Measurements from ENCODE around the gene FMO2. TPM values are rescaled to one million over a fixed set of nuclear protein-coding genes. Genes with fewer than 3 reads are reported as not detected.

FMO2 gene
- total RNA-seq, 2 donors from 2014 or later: 1.1 to 1.3 TPM

DNA sequence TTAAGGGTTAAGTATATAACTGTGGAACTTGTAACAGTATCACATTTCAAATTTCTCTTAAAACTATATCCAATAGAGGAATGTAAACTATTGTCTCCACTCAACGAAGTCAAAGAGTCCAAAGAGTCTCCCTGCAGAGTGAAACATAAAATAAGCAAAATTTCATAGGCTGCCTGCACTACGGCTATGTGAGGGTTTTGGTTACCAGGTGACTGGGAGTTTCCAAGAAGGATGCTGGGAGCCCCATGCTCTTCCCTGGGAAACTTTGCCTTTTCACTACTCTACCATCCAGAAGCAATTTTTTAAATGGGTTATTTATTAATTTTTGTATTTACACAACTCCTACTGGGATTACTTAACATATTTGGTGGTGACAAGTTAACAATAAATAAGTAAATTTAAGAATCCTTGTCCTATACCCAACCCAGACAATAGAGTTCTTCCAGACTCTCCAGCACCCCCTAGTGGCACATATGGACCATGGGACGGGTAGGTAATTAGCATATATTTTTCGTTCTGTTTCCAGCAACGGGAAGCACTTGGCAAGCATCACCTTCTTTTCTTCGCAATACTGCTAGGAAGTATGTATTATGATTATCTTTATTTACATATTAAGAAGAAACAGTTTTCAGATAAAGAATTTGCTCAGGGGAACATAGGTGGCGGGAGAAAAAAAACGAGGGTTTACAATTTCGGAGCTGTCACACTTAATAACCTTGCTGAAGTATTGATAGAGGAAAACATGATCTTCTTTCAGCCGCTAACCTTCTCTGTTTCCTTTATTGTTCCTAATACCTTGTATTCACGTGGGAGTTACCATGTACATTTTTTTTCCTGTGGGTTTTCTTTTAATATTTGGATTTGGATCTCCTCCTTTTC is 3.5 kb downstream of the FMO2 start:
- DNase-seq: peak; percentile 61
- H3K4me3 ChIP-seq: no peak overlapping the region
- H3K36me3 ChIP-seq: no peaks in the 10 kb centered on the region
- H3K9me3 ChIP-seq: no peaks in the 10 kb centered on the region
- no peaks in the 10 kb centered on the region for H3K27me3 ChIP-seq
- no peak overlapping the region for H3K9ac ChIP-seq (ENCODE audit: low read depth in 2 of 2, low read length in 2 of 2)
- H3K27ac ChIP-seq: no peak overlapping the region
- intact Hi-C loops (cut with DNase I): no loop called here
- H3K4me1 ChIP-seq: no peaks in the 10 kb centered on the region
- TF ChIP-seq, protein P1, sequence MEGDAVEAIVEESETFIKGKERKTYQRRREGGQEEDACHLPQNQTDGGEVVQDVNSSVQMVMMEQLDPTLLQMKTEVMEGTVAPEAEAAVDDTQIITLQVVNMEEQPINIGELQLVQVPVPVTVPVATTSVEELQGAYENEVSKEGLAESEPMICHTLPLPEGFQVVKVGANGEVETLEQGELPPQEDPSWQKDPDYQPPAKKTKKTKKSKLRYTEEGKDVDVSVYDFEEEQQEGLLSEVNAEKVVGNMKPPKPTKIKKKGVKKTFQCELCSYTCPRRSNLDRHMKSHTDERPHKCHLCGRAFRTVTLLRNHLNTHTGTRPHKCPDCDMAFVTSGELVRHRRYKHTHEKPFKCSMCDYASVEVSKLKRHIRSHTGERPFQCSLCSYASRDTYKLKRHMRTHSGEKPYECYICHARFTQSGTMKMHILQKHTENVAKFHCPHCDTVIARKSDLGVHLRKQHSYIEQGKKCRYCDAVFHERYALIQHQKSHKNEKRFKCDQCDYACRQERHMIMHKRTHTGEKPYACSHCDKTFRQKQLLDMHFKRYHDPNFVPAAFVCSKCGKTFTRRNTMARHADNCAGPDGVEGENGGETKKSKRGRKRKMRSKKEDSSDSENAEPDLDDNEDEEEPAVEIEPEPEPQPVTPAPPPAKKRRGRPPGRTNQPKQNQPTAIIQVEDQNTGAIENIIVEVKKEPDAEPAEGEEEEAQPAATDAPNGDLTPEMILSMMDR (IDR thresholded peaks at IDR 0.05): peak; percentile 73

DNA sequence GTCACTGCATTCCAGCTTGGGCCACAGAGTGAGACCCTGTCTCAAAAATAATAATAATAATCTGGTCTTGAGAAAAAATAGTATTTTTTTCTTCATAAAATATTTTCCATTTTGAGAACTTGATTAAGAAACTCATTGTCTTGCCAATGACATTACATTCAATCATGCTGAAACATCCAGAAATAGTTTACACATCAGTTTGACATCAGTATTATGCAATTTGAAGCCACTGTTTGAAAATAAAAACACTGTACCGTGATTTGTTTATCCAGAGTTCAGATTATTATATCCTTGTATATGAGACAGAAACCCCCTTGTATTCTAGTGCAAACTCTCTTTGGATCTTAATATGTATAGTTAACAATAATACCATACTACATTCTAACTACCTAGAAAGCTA is 6.9 kb downstream of the FMO2 start:
- TF ChIP-seq, protein P1 (IDR thresholded peaks at IDR 0.05): no peak
- Histone ChIP-seq H3K27me3 (no peaks in the 10 kb centered on the region), H3K9me3 (no peaks in the 10 kb centered on the region), H3K4me3 (no peak overlapping the region), H3K36me3 (no peaks in the 10 kb centered on the region), H3K4me1 (no peaks in the 10 kb centered on the region), H3K27ac (no peak overlapping the region), H3K9ac (ENCODE audit: low read depth in 2 of 2, low read length in 2 of 2) (no peak overlapping the region)
- DNase-seq: no peak
- intact Hi-C loops (cut with DNase I): no loop called here

- no peaks in the 10 kb centered on the region for H3K9me3 ChIP-seq
- intact Hi-C loops (cut with DNase I): no loop called here
- H3K4me1 ChIP-seq: no peaks in the 10 kb centered on the region
- DNase-seq: no peak
- H3K27me3 ChIP-seq: no peaks in the 10 kb centered on the region
- H3K9ac ChIP-seq (ENCODE audit: low read depth in 2 of 2, low read length in 2 of 2): no peak overlapping the region
- no peak overlapping the region for H3K27ac ChIP-seq
- TF ChIP-seq, protein P1 (IDR thresholded peaks at IDR 0.05): no peak
- H3K4me3 ChIP-seq: no peak overlapping the region
- no peaks in the 10 kb centered on the region for H3K36me3 ChIP-seq
These were observed 10.7 kb downstream of the FMO2 start for GRCh38 chr1:171195767-171196166.

- no peak overlapping the region for H3K9ac ChIP-seq (ENCODE audit: low read depth in 2 of 2, low read length in 2 of 2)
- no peaks in the 10 kb centered on the region for H3K27me3 ChIP-seq
- no peaks in the 10 kb centered on the region for H3K36me3 ChIP-seq
- TF ChIP-seq, protein P1 (IDR thresholded peaks at IDR 0.05): no peak
- no peak for DNase-seq
- no peak overlapping the region for H3K4me3 ChIP-seq
- no peaks in the 10 kb centered on the region for H3K4me1 ChIP-seq
- H3K9me3 ChIP-seq: no peaks in the 10 kb centered on the region
- no peak overlapping the region for H3K27ac ChIP-seq
- intact Hi-C loops (cut with DNase I): no loop called here
These were observed 11.3 kb downstream of the FMO2 start for GRCh38 chr1:171196351-171196750.

DNA sequence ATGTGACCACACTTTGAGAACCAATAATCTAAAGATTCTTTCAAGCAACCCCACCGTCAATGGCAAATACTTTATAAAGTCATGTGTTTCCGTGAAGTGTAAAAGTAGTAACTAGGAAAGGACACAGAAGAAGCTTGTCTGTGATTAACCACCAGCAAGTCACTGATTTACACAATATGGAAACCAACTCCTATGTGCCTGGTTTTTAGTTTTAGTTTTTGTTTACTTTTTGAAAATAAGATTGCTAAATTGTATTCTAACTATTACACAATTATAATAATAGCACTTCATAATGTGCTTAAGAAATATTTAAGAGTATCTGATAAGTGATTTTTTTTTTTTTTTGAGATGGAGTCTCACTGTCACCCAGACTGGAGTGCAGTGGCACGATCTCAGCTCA is 13.0 kb downstream of the FMO2 start:
- no peak for DNase-seq
- intact Hi-C loops (cut with DNase I): no loop called here
- Histone ChIP-seq H3K9ac (ENCODE audit: low read depth in 2 of 2, low read length in 2 of 2) (no peak overlapping the region), H3K4me3 (no peak overlapping the region), H3K27me3 (no peaks in the 10 kb centered on the region), H3K4me1 (no peaks in the 10 kb centered on the region), H3K27ac (no peak overlapping the region), H3K36me3 (no peaks in the 10 kb centered on the region), H3K9me3 (no peaks in the 10 kb centered on the region)
- TF ChIP-seq, protein P1 (IDR thresholded peaks at IDR 0.05): no peak

Measured in colonic mucosa (tissue), 4 donors.